Measurements from ENCODE around the gene ABCD4. TPM values are rescaled to one million over a fixed set of nuclear protein-coding genes. Genes with fewer than 3 reads are reported as not detected.

The ABCD4 gene
- total RNA-seq, 1 donor from 2014 or later: 58.6 TPM

- Mint-ChIP-seq H3K27ac (ENCODE audit: unreplicated experiment) (no peak overlapping the region), H3K36me3 (ENCODE audit: unreplicated experiment) (no peaks in the 10 kb centered on the region), H3K9me3 (ENCODE audit: unreplicated experiment) (peaks cover under 1% of the 10 kb centered on the region), H3K4me1 (ENCODE audit: unreplicated experiment) (peaks cover 17% of the 10 kb centered on the region), H3K27me3 (ENCODE audit: unreplicated experiment) (peaks cover 75% of the 10 kb centered on the region), H3K4me3 (ENCODE audit: unreplicated experiment) (no peak overlapping the region)
- no peak for DNase-seq (ENCODE audit: extremely low spot score, unreplicated experiment)
- no peak for TF ChIP-seq CTCF (IDR thresholded peaks at IDR 0.05)
These were observed 65.3 kb downstream of the ABCD4 start for GRCh38 chr14:74237441-74237840.

Other genes with a start within 250 kb of the ABCD4 start
- 25.6 and 25.7 TPM in 2 replicates for gene ALDH6A1, start 218.5 kb downstream of the ABCD4 start, total RNA-seq
- gene LIN52, start 218.0 kb downstream of the ABCD4 start, total RNA-seq: 9.0 and 10.4 TPM in 2 replicates
- not detected in 2 replicates for gene VSX2, start 63.5 kb downstream of the ABCD4 start, total RNA-seq
- gene VRTN, start 45.5 kb upstream of the ABCD4 start, total RNA-seq: not detected in 2 replicates
- gene SYNDIG1L, start 123.3 kb upstream of the ABCD4 start, total RNA-seq: 0.26 TPM in 1 of 2 replicates, not detected in the other
- 524 and 529 TPM in 2 replicates for gene NPC2, start 190.4 kb upstream of the ABCD4 start, total RNA-seq
- gene ISCA2, start 190.8 kb upstream of the ABCD4 start, total RNA-seq: 22.4 and 26.3 TPM in 2 replicates